Measurements from ENCODE around the gene EDEM2. TPM values are rescaled to one million over a fixed set of nuclear protein-coding genes. Genes with fewer than 3 reads are reported as not detected.
"Not testable (repeated sequence)": the region's sequence is repeated elsewhere in the genome, so short reads cannot be mapped to it uniquely, and the experiment has no call there.

The EDEM2 gene

DNA sequence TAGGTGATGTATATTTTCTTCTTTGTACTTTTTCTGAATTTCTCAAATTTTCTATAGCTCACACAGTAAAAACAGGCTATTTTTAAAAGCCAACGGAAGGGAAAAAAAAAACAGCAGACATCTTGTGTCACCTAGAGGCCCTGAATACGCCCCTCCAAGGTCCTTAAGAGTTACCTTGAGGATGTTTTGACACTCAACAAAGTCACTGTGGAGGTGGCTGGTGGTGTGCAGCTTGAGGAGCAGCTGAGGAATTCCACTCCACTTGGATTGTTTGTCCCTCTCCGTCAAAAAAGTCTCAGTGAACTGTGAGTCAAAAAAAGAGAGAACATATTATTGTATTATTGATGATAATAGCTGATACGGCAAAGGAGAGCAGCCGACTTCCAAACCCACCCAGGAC is 69.3 kb downstream of the EDEM2 start:
- Histone ChIP-seq H3K4me3 (ENCODE audit: low read length) (no peak overlapping the region), H3K9me3 (replicated peaks; ENCODE audit: low read length) (no peaks in the 10 kb centered on the region), H3K27me3 (ENCODE audit: control insufficient read depth, insufficient read depth, low read length) (no peaks in the 10 kb centered on the region), H3K4me2 (ENCODE audit: low read length) (no peak overlapping the region), H3K4me1 (ENCODE audit: control insufficient read depth, insufficient read depth, low read length) (no peaks in the 10 kb centered on the region), H3K36me3 (ENCODE audit: insufficient read depth, low read length) (peaks cover 13% of the 10 kb centered on the region), H3K9ac (ENCODE audit: low read depth, low read length) (no peak overlapping the region)

DNA sequence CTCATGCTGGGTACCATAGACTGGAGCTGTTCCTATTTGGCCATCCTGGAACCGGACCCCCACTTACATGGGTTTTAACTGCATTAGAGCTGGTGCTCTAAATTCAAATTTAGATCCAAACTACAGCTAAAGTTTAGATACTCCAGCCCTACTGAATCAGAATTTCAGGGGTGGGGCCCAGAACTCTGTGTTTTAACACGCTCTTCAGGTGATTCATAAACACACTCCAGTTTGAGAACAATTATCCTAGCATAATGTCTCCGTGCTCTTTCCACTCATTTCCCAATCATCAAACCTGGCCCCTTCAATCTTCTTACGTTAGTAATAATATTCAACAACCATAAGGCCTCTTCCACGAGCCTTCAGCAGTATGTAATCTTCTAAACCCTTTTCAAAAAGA is 69.8 kb downstream of the EDEM2 start:
- H3K4me3 ChIP-seq (ENCODE audit: low read length): no peak overlapping the region
- H3K9ac ChIP-seq (ENCODE audit: low read depth, low read length): no peak overlapping the region
- peaks cover 13% of the 10 kb centered on the region for H3K36me3 ChIP-seq (ENCODE audit: insufficient read depth, low read length)
- H3K27me3 ChIP-seq (ENCODE audit: control insufficient read depth, insufficient read depth, low read length): no peaks in the 10 kb centered on the region
- no peak overlapping the region for H3K4me2 ChIP-seq (ENCODE audit: low read length)
- H3K9me3 ChIP-seq (replicated peaks; ENCODE audit: low read length): no peaks in the 10 kb centered on the region
- no peaks in the 10 kb centered on the region for H3K4me1 ChIP-seq (ENCODE audit: control insufficient read depth, insufficient read depth, low read length)

DNA sequence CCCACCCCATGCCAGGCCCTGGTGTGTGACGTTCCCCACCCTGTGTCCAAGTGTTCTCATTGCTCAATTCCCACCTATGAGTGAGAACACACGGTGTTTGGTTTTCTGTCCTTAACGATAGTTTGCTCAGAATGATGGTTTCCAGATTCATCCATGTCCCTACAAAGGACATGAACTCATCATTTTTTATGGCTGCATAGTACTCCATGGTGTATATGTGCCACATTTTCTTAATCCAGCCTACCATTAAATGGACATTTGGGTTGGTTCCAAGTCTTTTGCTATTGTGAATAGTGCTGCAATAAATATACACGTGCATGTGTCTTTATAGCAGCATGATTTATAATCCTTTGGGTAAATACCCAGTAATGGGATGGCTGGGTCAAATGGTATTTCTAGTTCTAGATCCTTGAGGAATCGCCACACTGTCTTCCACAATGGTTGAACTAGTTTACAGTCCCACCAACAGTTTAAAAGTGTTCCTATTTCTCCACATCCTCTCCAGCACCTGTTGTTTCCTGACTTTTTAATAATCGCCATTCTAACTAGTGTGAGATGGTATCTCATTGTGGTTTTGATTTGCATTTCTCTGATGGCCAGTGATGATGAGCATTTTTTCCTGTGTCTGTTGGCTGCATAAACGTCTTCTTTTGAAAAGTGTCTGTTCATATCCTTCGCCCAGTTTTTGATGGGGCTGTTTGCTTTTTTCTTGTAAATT is 75.5 kb downstream of the EDEM2 start:
- not testable (repeated sequence) for H3K4me3 ChIP-seq (ENCODE audit: low read length); H3K9me3 ChIP-seq (replicated peaks; ENCODE audit: low read length); H3K9ac ChIP-seq (ENCODE audit: low read depth, low read length); H3K4me2 ChIP-seq (ENCODE audit: low read length); H3K27me3 ChIP-seq (ENCODE audit: control insufficient read depth, insufficient read depth, low read length); H3K4me1 ChIP-seq (ENCODE audit: control insufficient read depth, insufficient read depth, low read length)
- peaks cover 15% of the 10 kb centered on the region for H3K36me3 ChIP-seq (ENCODE audit: insufficient read depth, low read length)

DNA sequence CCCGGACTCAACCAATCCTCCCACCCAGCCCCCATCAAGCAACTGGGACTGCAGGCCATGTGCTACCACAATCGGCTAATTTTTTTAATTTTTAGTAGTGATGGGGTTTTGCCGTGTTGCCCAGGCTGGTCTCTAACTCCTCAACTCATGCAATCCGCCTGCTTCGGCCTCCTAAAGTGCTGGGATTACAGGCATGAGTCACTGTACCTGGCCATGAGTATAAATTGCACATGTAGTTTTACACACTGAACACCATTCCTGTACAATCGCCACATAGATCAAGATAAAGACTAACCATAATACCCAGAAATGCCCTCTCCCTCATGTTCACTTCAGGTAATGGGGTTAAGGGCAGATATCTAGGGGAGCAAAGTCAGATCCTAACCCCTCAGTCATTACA is 80.9 kb downstream of the EDEM2 start:
- no peaks in the 10 kb centered on the region for H3K4me1 ChIP-seq (ENCODE audit: control insufficient read depth, insufficient read depth, low read length)
- H3K4me2 ChIP-seq (ENCODE audit: low read length): no peak overlapping the region
- no peak overlapping the region for H3K9ac ChIP-seq (ENCODE audit: low read depth, low read length)
- H3K4me3 ChIP-seq (ENCODE audit: low read length): no peak overlapping the region
- H3K27me3 ChIP-seq (ENCODE audit: control insufficient read depth, insufficient read depth, low read length): no peaks in the 10 kb centered on the region
- peaks cover 42% of the 10 kb centered on the region for H3K36me3 ChIP-seq (ENCODE audit: insufficient read depth, low read length)
- H3K9me3 ChIP-seq (replicated peaks; ENCODE audit: low read length): no peaks in the 10 kb centered on the region

Small RNA genes within 50 kb of the gene (small RNA-seq; reads per million reads assigned to genes)
- gene RF00275 (not detected), gene RNA5SP483 (not detected)
